Measurements from ENCODE around the gene GLCCI1.

DNA sequence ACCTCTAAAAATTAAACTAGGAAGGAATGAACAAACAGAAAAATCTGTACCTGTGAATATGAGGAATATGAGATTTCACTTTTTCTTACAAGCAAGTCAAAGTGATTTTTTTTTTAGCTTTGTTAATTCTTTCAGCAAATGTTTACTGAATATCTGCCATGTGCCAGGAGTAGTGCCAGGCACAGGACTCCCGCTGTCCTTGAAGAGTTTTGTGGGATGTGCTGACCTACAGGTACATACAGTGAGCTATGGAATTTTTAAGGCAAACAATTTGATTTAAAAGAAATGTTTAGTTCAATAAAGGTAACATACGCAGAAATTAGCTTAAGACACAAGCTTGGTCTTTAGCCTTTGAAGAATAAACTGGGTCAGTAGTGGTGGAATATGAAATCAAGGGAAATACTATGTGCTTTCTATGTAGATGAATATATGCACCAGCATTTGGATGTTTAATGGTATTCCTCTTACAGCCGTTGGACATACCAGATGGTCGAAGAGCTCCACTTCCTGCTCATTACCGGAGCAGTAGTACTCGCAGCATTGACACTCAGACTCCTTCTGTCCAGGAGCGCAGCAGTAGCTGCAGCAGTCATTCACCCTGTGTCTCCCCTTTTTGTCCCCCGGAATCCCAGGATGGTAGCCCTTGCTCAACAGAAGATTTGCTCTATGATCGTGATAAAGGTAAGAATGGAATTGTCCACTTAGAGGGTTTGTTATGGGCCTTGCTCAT lies 102.0 kb downstream of the GLCCI1 start:
- TF ChIP-seq, protein P1, sequence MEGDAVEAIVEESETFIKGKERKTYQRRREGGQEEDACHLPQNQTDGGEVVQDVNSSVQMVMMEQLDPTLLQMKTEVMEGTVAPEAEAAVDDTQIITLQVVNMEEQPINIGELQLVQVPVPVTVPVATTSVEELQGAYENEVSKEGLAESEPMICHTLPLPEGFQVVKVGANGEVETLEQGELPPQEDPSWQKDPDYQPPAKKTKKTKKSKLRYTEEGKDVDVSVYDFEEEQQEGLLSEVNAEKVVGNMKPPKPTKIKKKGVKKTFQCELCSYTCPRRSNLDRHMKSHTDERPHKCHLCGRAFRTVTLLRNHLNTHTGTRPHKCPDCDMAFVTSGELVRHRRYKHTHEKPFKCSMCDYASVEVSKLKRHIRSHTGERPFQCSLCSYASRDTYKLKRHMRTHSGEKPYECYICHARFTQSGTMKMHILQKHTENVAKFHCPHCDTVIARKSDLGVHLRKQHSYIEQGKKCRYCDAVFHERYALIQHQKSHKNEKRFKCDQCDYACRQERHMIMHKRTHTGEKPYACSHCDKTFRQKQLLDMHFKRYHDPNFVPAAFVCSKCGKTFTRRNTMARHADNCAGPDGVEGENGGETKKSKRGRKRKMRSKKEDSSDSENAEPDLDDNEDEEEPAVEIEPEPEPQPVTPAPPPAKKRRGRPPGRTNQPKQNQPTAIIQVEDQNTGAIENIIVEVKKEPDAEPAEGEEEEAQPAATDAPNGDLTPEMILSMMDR (IDR thresholded peaks at IDR 0.05; ENCODE audit: low read depth, low read length), result no peak
- TF ChIP-seq, protein P2, sequence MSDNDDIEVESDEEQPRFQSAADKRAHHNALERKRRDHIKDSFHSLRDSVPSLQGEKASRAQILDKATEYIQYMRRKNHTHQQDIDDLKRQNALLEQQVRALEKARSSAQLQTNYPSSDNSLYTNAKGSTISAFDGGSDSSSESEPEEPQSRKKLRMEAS (IDR thresholded peaks at IDR 0.05; ENCODE audit: low read depth, low read length), result no peak
